Activated CD4-positive, alpha-beta memory T cell treated with anti-CD3 and anti-CD28 coated beads, Interleukin-2, amount 10 ng/mL, durations not matched to agents 7 days and 5 days (primary cell): ENCODE results near the gene MIA. TPM values are rescaled to one million over a fixed set of nuclear protein-coding genes. Genes with fewer than 3 reads are reported as not detected.

ENCODE experiments used
- CTCF ChIA-PET: fragments of 350-600 bp; sonication (Branson Sonifier 250); formaldehyde crosslinking; loops from one replicate; lab custom pipeline; 2021; ENCODE audit warnings: antibody characterized with exemption, inconsistent platforms; lab: Charles Lee
- POLR2A ChIA-PET: fragments of 350-600 bp; sonication (Branson Sonifier 250); formaldehyde crosslinking; loops from one replicate; lab custom pipeline; 2021; ENCODE audit warnings: antibody characterized with exemption; lab: Charles Lee
- DNase-seq: peaks from one replicate; pipeline ENCODE4 v3.0.0-alpha.2; 2020
- H3K27ac Mint-ChIP-seq: one replicate; pipeline ENCODE4 v1.8.0; 2021; ENCODE audit warnings: mild to moderate bottlenecking, mixed read lengths
- H3K27me3 Mint-ChIP-seq: one replicate; pipeline ENCODE4 v1.8.0; 2021; ENCODE audit warnings: mixed read lengths
- H3K36me3 Mint-ChIP-seq: one replicate; pipeline ENCODE4 v1.8.0; 2021; ENCODE audit warnings: low read depth, mixed read lengths
- H3K4me1 Mint-ChIP-seq: one replicate; pipeline ENCODE4 v1.8.0; 2021; ENCODE audit warnings: mixed read lengths
- H3K4me3 Mint-ChIP-seq: one replicate; pipeline ENCODE4 v1.8.0; 2021; ENCODE audit warnings: mild to moderate bottlenecking, mixed read lengths
- H3K9me3 Mint-ChIP-seq: one replicate; pipeline ENCODE4 v1.8.0; 2021; ENCODE audit warnings: mixed read lengths
- total RNA-seq, 2 experiments: library from RNA; stranded (reverse); gene quantifications; one replicate each; pipeline ENCODE4 v1.2.3, GENCODE V29; 2021

MIA gene
- total RNA-seq, 2 experiments from 2014 or later: not detected

DNA sequence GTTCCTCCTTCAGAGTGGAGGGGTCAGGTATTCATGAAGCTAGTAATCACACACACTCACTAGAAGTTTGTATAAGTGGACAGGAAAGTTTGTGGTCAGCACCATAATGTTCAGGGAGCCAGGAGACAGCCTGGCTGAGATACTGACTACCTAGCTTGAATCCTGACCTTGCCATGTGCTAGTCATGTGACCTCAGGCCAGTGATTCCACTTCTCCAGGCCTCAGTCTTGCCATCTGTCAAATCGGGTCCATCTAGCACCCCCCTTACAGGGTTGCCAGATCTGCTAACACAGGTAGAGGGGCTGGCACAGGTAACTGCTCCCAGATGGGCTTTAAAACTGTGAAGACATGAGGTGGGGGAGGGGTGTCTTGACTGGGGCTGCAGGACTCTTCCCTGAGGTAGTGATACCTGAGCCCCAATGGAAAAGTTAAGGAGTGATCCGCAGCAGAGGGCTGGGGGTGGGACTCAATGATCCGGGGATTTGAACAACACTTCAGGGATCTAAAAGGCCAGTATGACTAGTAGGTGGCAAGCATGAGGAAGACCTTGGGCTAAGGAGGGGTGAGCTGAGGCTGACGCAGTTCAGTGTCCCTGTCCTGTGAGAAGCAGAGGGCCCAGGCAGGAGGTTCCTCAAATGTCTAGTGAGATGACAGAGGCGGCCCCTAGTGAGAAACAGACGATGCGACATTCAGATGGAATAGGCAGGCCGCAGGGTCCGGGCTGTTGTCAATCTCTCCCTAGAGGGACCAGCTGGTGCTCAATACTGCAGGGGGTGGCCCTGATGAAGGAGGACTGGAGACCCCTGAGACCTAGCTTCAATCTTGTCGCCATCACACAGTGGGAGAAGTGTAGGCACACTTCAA, 33.6 kb upstream of the MIA start:
- Mint-ChIP-seq H3K27ac (no peak overlapping the region), H3K4me3 (no peak overlapping the region), H3K36me3 (peaks cover 10% of the 10 kb centered on the region), H3K4me1 (peaks cover 4% of the 10 kb centered on the region), H3K9me3 (no peaks in the 10 kb centered on the region), H3K27me3 (no peaks in the 10 kb centered on the region)
- ChIA-PET POLR2A (interaction anchor here (1.1 to 4.6 kb wide), 3 partner anchors 8 to 11 kb away, joined by 4 to 16 read pairs (median 10); partner anchors contain the start of genes ACTMAP and SNRPA), CTCF (no interaction called here)
- DNase-seq: no peak

DNA sequence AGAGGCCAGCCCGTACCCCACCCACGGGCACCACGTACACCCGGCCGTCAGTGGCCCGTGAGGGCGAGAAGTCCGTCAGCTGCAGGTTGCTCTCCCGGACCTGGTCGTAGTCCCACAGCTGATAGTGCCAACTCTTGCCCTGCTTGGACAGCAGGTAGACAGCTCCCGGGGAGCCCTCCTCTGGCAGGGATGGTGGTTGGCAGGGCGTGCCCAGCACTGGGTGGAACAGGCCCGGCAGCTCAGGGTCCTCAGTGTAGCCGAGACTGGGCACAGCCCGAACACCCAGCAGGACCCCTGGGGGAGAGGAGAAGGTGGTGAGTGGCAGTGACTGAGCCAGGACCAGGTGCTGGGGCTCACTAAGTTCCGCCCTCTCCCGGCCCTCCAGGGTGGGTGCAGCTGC, 32.8 kb upstream of the MIA start:
- POLR2A ChIA-PET: interaction anchor here (1.1 to 2.1 kb wide), 2 partner anchors 8 to 10 kb away, joined by 4 to 10 read pairs; partner anchors contain the start of gene ACTMAP

DNA sequence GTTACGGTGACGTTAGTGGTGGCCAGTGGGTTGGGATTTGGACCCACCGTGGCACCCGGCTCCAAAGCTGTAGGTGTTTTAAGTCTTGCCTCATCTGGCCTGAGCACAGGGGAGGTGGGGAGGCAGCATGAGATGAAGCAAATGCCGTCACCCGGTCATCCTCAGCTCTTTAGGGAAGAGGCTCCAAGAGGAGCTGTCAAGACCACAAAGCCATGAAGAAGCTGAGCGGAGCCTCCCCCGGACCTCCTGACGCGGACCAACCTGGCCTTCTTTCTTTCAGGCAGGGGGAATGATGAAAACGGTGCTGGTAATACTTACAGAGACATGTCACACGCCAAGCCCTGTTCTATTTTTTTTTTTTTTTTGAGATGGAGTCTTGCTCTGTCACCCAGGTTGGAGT, 32.4 kb upstream of the MIA start:
- ChIA-PET CTCF (interaction anchor here (1.3 kb wide), 1 partner anchor 80 kb away, joined by 3 read pairs; no protein-coding TSS in a partner anchor), POLR2A (interaction anchor here (1.1 to 2.1 kb wide), 2 partner anchors 8 to 10 kb away, joined by 4 to 10 read pairs; partner anchors contain the start of gene ACTMAP)
- H3K27me3 Mint-ChIP-seq: no peaks in the 10 kb centered on the region
- peaks cover 6% of the 10 kb centered on the region for H3K36me3 Mint-ChIP-seq
- no peaks in the 10 kb centered on the region for H3K9me3 Mint-ChIP-seq
- peaks cover 7% of the 10 kb centered on the region for H3K4me1 Mint-ChIP-seq
- H3K27ac Mint-ChIP-seq: no peak overlapping the region
- no peak overlapping the region for H3K4me3 Mint-ChIP-seq
- no peak for DNase-seq

More for the DNA sequence above, 32.8 kb upstream of the MIA start:
- Mint-ChIP-seq H3K4me1 (peaks cover 4% of the 10 kb centered on the region), H3K27me3 (no peaks in the 10 kb centered on the region), H3K36me3 (peaks cover 8% of the 10 kb centered on the region), H3K9me3 (no peaks in the 10 kb centered on the region), H3K4me3 (no peak overlapping the region), H3K27ac (no peak overlapping the region)
- no peak for DNase-seq
- CTCF ChIA-PET: interaction anchor here (1.3 kb wide), 1 partner anchor 79 kb away, joined by 3 read pairs; no protein-coding TSS in a partner anchor

DNA sequence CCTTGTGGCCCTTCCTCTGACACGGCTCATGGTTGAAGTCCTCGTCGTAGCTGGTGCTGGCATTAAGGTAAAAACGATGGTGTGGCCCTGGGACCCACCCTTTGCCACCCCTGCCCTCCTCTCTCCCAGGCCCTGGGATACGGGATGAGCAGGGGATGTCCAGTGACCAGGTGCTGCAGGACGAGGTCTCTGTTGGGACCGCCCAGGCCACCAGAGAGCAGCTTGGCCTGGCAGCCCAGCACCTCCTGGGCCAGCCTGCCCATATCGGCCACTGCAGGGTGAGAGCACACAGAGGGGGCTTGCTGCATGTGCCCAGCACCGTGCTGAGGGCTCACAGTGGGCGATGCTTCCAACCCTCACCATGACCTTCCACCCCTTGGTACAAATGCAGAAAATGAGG, 31.4 kb upstream of the MIA start:
- Mint-ChIP-seq H3K4me1 (peaks cover 10% of the 10 kb centered on the region), H3K27me3 (no peaks in the 10 kb centered on the region), H3K4me3 (no peak overlapping the region), H3K27ac (no peak overlapping the region), H3K36me3 (peaks cover 9% of the 10 kb centered on the region), H3K9me3 (no peaks in the 10 kb centered on the region)
- no peak for DNase-seq
- ChIA-PET CTCF (interaction anchor here (0.8 kb wide), 1 partner anchor 76 kb away, joined by 3 read pairs; no protein-coding TSS in a partner anchor), POLR2A (interaction anchor here (1.3 to 2.1 kb wide), 2 partner anchors 9 to 34 kb away, joined by 4 to 10 read pairs; partner anchors contain the start of gene RAB4B)

DNA sequence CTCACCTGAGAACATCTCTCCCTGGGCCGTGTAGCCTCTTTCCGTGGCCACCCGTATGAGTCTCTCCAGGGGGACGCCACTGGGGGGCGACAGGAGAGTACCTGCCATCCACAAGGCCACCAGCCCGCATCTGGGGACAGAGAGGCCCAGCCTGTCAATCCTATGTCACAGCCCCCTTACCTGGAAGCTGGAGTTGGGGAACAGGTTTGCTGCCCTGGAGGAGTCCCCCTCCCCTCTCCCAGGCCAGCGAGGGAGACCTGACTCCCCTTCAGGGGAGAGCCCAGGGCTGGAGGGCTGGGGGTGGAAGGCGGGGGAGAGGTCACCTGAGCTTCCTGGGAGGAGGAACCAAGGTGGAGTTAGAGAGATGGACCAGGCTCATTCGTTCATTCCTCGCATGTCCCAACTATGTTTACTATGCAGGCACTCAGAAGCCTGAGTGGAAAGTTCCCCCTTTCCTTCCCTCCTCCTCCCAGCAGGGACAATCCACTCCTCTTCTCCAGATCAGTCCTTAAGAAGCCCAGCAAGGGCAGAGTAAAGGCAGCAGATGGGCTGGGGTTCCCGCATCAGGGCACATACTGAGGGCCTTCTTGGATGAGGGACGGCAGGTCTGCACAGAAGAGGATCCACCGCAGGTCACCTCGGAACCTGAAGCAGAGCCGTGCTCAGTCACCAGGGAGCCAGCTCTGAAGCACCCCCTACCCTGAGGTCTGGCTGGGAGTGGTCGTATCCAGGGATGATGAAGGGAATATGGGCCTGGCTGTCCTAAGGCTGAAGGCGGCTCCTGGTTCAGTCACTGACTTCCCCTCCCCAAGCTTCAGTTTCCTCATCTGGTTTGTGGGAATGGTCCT, 30.5 kb upstream of the MIA start:
- Mint-ChIP-seq H3K27ac (no peak overlapping the region), H3K4me3 (no peak overlapping the region), H3K36me3 (peaks cover 8% of the 10 kb centered on the region), H3K9me3 (no peaks in the 10 kb centered on the region), H3K4me1 (peaks cover 18% of the 10 kb centered on the region), H3K27me3 (no peaks in the 10 kb centered on the region)
- CTCF ChIA-PET: interaction anchor here (1.1 kb wide), 1 partner anchor 62 kb away, joined by 3 read pairs; no protein-coding TSS in a partner anchor
- peak; percentile 30 for DNase-seq
- POLR2A ChIA-PET: interaction anchor here (0.7 to 1.3 kb wide), 2 partner anchors 33 to 1913 kb away, joined by 3 to 4 read pairs; partner anchors contain the start of gene RAB4B

DNA sequence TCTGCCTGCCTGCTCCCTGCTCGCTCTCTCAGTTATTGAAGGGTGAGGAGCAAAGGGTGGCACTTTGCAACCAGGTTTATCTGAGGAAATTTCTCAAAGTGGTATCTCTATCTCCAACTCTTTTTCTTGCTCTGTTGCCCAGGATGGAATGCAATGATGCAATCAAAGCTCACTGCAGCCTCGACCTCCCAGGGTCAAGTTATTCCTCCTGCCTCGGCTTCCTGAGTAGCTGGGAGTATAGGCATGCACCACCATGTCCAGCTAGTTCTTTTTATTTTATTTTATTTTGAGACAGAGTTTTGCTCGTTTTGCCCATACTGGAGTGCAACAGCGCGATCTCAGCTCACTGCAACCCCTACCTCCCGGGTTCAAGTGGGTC, 29.9 kb upstream of the MIA start:
- CTCF ChIA-PET: interaction anchor here (1.1 kb wide), 1 partner anchor 61 kb away, joined by 3 read pairs; no protein-coding TSS in a partner anchor
- no peak overlapping the region for H3K4me3 Mint-ChIP-seq

DNA sequence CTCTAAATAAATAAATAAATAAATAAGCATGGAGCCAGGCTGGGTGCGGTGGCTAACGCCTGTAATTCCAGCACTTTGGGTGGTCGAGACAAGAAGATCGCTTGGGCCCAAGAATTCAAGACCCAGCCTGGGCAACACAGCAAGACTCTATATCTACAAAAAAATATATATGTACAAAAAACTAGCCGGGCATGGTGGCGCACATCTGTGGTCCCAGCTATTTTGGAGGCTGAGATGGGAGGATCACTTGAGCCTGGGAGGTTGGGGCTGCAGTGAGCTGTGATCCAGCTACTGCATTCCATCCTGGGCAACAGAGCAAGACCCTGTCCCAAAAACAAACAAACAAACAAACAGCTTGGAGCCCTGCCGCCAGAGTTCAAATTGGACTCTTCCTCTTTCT, 27.8 kb upstream of the MIA start:
- Mint-ChIP-seq H3K27ac (no peak overlapping the region), H3K27me3 (no peaks in the 10 kb centered on the region), H3K4me3 (no peak overlapping the region), H3K36me3 (peaks cover 28% of the 10 kb centered on the region), H3K9me3 (no peaks in the 10 kb centered on the region), H3K4me1 (peaks cover 26% of the 10 kb centered on the region)
- no peak for DNase-seq
- POLR2A ChIA-PET: interaction anchor here (0.7 to 14.2 kb wide), 3 partner anchors 29 to 64 kb away, joined by 4 to 244 read pairs (median 30); partner anchors contain the start of genes MIA and RAB4B
- CTCF ChIA-PET: no interaction called here

More for the DNA sequence above, 29.9 kb upstream of the MIA start:
- peaks cover 24% of the 10 kb centered on the region for H3K4me1 Mint-ChIP-seq
- H3K36me3 Mint-ChIP-seq: peaks cover 14% of the 10 kb centered on the region
- DNase-seq: no peak
- POLR2A ChIA-PET: interaction anchor here (0.7 to 14.2 kb wide), 2 partner anchors 32 to 1913 kb away, joined by 3 to 244 read pairs; partner anchors contain the start of genes MIA and RAB4B
- H3K9me3 Mint-ChIP-seq: no peaks in the 10 kb centered on the region
- H3K27me3 Mint-ChIP-seq: no peaks in the 10 kb centered on the region
- no peak overlapping the region for H3K27ac Mint-ChIP-seq

DNA sequence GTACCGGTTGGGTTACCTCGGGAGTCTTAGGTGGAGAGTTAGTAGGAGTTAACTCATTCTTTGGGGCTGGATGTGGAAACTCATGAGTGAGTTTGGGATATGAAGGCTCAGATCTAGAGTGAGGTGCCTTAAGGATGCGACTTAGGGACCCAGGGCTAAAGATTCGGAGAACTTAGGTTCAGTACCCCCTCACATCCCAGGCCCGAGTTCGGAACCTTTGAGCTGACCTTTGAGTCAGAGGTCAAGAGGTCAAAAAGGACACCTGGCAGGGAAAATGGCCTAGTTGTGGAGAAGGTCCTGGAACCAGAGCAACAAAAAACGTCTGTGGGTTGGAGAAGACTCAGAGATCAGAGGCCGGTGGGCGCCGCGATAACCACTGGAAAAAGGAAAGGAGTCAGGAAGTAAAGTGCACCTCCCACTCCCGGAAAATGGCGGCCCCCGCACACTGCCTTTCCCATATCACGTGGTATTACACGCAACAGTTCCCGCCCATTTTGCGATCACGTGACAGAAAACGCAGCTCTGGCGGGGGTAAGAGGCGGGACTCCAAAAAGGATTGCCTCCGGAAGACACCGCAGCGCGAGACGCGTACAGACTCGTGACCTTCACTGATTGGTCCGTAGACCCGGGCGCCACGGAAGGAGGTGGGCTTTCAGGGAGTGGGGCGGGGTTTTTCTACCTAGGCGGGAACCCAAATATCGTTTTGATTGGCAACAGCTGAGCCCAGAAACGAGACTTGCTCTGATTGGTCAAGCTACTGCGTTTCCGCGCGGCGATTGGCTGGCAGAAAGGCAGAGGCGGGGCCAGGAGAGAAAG, 25.1 kb upstream of the MIA start, which contains the start of gene ACTMAP:
ACTMAP (minus strand) TSS at position 420 of the 816 bp plus-strand sequence. CDS start 674 bp downstream, outside the sequence.
- Mint-ChIP-seq H3K27ac (peak within 1 kb of the TSS; percentile 99), H3K4me3 (peak within 1 kb of the TSS; percentile 96), H3K27me3 (no peaks in the 10 kb centered on the region), H3K36me3 (peaks cover 43% of the 10 kb centered on the region), H3K4me1 (peaks cover 43% of the 10 kb centered on the region), H3K9me3 (no peaks in the 10 kb centered on the region)
- ChIA-PET CTCF (interaction anchor here (0.7 to 7.8 kb wide), 12 partner anchors 16 to 555 kb away, joined by 3 to 48 read pairs (median 4); partner anchors contain the start of genes EGLN2, NUMBL and RAB4B), POLR2A (interaction anchor here (0.6 to 14.2 kb wide), 25 partner anchors 8 to 224 kb away, joined by 3 to 244 read pairs (median 4); partner anchors contain the start of genes COQ8B, EGLN2, ITPKC and MIA)
- DNase-seq: peak; percentile 100

DNA sequence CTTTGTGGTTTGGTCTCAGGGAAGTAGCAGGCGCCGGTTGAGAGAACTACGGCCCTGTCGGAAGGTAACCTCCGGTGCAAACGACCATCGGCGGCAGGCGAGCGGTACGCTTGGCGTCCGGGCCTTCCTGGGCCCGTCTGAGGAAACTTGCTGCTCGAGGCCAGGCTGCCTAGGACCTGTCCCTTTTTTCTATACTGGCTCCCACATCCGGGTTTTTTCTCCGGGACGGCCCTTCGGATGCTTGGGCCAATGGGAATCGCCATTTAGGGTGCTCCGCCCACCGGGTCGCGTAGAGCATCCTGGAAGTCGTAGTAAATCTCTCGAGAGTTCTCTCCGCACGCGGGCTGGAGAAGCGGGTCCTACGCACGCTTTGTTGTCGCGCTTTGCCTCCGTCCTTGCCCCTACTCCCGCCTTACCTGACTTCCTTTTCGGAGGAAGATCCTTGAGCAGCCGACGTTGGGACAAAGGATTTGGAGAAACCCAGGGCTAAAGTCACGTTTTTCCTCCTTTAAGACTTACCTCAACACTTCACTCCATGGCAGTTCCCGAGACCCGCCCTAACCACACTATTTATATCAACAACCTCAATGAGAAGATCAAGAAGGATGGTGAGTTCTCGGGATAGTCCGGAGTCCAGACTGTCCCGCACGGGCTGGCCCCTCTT, 24.3 kb upstream of the MIA start, which contains the start of gene SNRPA:
SNRPA (plus strand) TSS at position 330 of the 664 bp plus-strand sequence; CDS start at position 536, 206 bp downstream.
- Mint-ChIP-seq H3K4me1 (peaks cover 50% of the 10 kb centered on the region), H3K27ac (peak within 1 kb of the TSS; percentile 99), H3K9me3 (no peaks in the 10 kb centered on the region), H3K27me3 (no peaks in the 10 kb centered on the region), H3K4me3 (peak within 1 kb of the TSS; percentile 96), H3K36me3 (peaks cover 50% of the 10 kb centered on the region)
- ChIA-PET POLR2A (interaction anchor here (0.6 to 14.2 kb wide), 24 partner anchors 9 to 223 kb away, joined by 3 to 244 read pairs (median 6); partner anchors contain the start of genes COQ8B, EGLN2, ITPKC and MIA), CTCF (interaction anchor here (0.7 to 7.8 kb wide), 12 partner anchors 17 to 554 kb away, joined by 3 to 48 read pairs (median 4); partner anchors contain the start of genes EGLN2, NUMBL and RAB4B)
- DNase-seq: peak; percentile 97

DNA sequence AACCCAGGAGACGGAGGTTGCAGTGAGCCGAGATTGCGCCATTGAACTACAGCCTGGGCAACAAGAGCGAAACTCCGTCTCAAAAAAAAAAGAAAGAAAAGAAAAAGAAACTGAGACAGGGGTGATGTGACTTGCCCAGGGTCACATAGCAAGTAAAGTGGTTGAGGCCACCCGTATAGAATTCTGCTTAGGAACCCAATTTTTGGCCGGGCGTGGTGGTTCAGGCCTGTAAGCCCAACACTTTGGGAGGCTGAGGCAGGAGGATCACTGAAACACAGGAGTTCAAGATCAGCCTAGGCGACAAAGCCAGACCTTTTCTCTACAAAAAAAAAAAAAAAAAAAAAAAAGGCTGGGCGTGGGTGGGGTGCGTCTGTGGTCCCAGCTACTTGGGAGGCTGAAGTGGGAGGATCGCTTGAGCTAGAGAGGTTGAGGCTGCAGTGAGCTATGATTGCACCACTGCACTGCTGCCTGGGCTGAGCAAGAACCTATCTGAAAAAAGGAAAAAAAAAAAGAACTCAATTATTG, 23.0 kb upstream of the MIA start:
- peak overlapping the region; percentile 99 for H3K27ac Mint-ChIP-seq
- H3K4me1 Mint-ChIP-seq: peaks cover 63% of the 10 kb centered on the region
- no peaks in the 10 kb centered on the region for H3K9me3 Mint-ChIP-seq
- H3K27me3 Mint-ChIP-seq: no peaks in the 10 kb centered on the region
- peak; percentile 37 for DNase-seq
- POLR2A ChIA-PET: interaction anchor here (0.7 to 14.2 kb wide), 13 partner anchors 8 to 520 kb away, joined by 3 to 244 read pairs (median 6); partner anchors contain the start of genes COQ8B, EGLN2, HNRNPUL1 and ITPKC
- CTCF ChIA-PET: interaction anchor here (0.7 to 7.8 kb wide), 10 partner anchors 18 to 392 kb away, joined by 3 to 48 read pairs (median 4); partner anchors contain the start of genes COQ8B, EGLN2, ITPKC and RAB4B
- H3K4me3 Mint-ChIP-seq: peak overlapping the region; percentile 96
- peaks cover 61% of the 10 kb centered on the region for H3K36me3 Mint-ChIP-seq
